Measurements from ENCODE around the gene KRTAP16-1. TPM values are rescaled to one million over a fixed set of nuclear protein-coding genes. Genes with fewer than 3 reads are reported as not detected.

Gene KRTAP16-1
- total and polyA plus RNA-seq, 7 donors: not detected

DNA sequence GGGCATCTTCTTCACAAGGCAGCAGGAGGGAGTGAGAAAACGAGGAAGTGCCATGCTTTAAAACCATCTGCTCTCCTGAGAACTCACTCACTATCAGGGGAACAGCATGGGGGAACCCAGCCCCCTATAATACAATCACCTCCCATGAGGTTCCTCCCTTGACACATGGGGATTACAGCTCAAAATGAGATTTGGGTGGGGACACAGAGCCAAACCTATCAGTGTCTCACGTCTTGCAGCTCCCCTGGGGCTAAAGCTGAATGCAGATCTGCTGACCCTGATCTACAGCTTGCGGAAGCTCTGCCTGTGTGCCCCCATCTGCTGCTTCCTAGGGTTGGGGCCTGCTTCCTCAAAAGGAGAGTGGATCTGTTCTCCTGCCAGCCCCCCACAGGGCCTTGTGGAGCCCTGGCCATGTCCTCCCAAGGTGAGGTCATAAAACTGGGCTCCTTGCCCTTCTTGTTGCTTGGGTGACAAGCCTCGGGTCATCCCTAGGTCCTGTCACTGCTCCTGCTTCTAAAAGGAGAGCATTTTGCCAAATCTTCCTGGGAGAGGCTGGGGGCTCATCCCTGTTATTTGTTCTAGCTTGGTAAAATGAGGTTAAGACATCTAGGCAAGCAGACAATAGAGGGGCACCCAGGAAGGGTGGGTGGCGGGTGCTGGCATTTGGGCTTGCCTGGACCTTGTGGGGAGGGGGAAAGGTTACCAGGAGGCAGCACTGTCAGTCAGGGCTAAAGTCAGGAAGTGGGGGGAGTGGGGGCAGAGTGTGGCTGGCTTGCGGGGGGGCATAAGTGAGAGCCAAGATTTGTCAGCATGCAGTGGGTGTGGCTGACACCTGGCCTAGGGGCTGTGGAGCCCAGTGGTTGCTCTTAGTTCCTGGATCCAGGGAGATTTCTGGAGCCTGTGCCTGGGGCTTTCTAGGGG lies 25.5 kb upstream of the KRTAP16-1 start:
- Histone ChIP-seq H3K4me1 (no peaks in the 10 kb centered on the region), H3K4me3 (no peak overlapping the region), H3K27me3 (ENCODE audit: insufficient read depth in 3 of 3, low read length in 2 of 3) (no peaks in the 10 kb centered on the region), H3K9me3 (no peaks in the 10 kb centered on the region), H3K27ac (no peak overlapping the region), H3K36me3 (ENCODE audit: insufficient read depth in 1 of 2, low read depth in 1 of 2) (no peaks in the 10 kb centered on the region)
- WGBS, 3 donors: 69 to 83% (median 71%) methylated on average over 6 of the region's 6 CpGs
- DNase-seq (no peak), ATAC-seq (no peak)
- TF ChIP-seq, protein P1, sequence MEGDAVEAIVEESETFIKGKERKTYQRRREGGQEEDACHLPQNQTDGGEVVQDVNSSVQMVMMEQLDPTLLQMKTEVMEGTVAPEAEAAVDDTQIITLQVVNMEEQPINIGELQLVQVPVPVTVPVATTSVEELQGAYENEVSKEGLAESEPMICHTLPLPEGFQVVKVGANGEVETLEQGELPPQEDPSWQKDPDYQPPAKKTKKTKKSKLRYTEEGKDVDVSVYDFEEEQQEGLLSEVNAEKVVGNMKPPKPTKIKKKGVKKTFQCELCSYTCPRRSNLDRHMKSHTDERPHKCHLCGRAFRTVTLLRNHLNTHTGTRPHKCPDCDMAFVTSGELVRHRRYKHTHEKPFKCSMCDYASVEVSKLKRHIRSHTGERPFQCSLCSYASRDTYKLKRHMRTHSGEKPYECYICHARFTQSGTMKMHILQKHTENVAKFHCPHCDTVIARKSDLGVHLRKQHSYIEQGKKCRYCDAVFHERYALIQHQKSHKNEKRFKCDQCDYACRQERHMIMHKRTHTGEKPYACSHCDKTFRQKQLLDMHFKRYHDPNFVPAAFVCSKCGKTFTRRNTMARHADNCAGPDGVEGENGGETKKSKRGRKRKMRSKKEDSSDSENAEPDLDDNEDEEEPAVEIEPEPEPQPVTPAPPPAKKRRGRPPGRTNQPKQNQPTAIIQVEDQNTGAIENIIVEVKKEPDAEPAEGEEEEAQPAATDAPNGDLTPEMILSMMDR (IDR thresholded peaks at IDR 0.05): no peak
- intact Hi-C loops (cut with DNase I): no loop called here

DNA sequence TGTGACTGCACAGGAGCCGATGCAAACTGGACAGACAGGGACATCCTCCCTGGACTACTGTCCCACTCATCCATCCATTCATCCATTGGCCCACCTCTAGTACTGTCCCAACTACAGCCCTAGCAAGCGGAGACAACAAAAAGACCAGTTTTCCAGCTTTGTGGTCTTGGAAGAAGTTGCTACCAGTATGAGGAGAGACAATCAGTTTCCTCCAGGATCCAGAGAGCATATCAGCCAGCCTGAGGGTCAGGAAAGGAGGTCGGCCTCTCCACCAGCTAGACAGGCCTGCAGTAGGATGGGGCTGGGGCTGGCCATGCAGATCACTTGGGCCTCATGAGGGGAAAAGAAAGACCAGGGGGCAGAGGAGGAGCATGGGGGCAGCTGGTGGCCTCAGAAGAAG lies 24.7 kb upstream of the KRTAP16-1 start:
- intact Hi-C loops (cut with DNase I): no loop called here
- no peak for DNase-seq
- ATAC-seq: no peak
- Histone ChIP-seq H3K27me3 (ENCODE audit: insufficient read depth in 3 of 3, low read length in 2 of 3) (no peaks in the 10 kb centered on the region), H3K9me3 (no peaks in the 10 kb centered on the region), H3K4me1 (no peaks in the 10 kb centered on the region), H3K36me3 (ENCODE audit: insufficient read depth in 1 of 2, low read depth in 1 of 2) (no peaks in the 10 kb centered on the region), H3K27ac (no peak overlapping the region), H3K4me3 (no peak overlapping the region)
- TF ChIP-seq, protein P1 (IDR thresholded peaks at IDR 0.05): no peak
- WGBS, 3 donors: 92 to 96% (median 93%) methylated on average over 3 of the region's 3 CpGs

DNA sequence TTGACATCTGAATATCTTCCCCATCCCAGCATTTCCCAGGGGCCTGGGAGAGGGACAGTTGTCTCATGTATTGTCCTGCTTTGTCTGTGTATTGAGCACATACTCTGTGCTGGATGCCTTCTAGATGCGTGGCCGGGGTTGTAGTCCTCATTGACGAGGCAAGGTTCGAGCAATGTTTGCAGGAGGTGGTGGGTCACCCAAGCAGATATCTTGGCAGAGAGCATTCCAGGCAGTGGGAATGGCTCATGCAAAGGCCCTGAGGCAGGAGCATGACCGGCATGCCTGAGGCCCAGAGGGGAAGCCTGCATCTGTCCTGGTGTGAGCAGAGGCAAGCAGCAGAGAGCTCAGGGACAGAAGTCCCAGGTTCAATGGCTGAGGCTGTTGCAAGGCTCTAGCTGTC lies 24.0 kb upstream of the KRTAP16-1 start:
- DNase-seq (no peak), ATAC-seq (no peak)
- Histone ChIP-seq H3K36me3 (ENCODE audit: insufficient read depth in 1 of 2, low read depth in 1 of 2) (no peaks in the 10 kb centered on the region), H3K27me3 (ENCODE audit: insufficient read depth in 3 of 3, low read length in 2 of 3) (no peaks in the 10 kb centered on the region), H3K4me3 (no peak overlapping the region), H3K4me1 (no peaks in the 10 kb centered on the region), H3K27ac (no peak overlapping the region), H3K9me3 (no peaks in the 10 kb centered on the region)
- intact Hi-C loops (cut with DNase I): no loop called here
- WGBS, 3 donors: 94 to 97% (median 96%) methylated on average over 5 of the region's 5 CpGs
- TF ChIP-seq, protein P1 (IDR thresholded peaks at IDR 0.05): no peak

DNA sequence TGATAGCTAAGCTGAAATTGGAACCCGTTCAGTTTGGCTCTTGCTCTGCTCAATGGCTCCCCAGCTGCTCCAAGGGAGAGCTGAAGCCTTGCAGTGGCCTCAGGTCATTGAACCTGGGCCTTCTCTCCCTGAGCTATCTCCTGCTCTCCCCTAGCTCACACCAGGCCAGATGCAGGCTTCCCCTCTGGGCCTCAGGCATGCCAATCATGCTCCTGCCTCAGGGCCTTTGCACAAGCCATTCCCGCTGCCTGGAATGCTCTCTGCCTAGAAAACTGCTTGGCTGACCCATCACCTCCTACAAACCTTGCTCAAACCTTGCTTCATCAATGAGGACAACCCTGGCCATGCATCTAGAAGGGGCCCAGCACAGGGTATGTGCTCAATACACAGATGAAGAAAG lies 23.1 kb upstream of the KRTAP16-1 start:
- no peak for DNase-seq
- H3K4me1 ChIP-seq: no peaks in the 10 kb centered on the region
- 68 to 71% (median 68%) methylated on average over 2 of the region's 2 CpGs for WGBS, 3 donors
- H3K4me3 ChIP-seq: no peak overlapping the region
- ATAC-seq: no peak
- TF ChIP-seq, protein P1 (IDR thresholded peaks at IDR 0.05): no peak
- H3K9me3 ChIP-seq: no peaks in the 10 kb centered on the region
- no peak overlapping the region for H3K27ac ChIP-seq
- intact Hi-C loops (cut with DNase I): no loop called here
- no peaks in the 10 kb centered on the region for H3K27me3 ChIP-seq (ENCODE audit: insufficient read depth in 3 of 3, low read length in 2 of 3)
- H3K36me3 ChIP-seq (ENCODE audit: insufficient read depth in 1 of 2, low read depth in 1 of 2): no peaks in the 10 kb centered on the region

All from psoas muscle (tissue), 8 donors.